KMS-11 (cell line): ENCODE data around the gene ARHGAP44.

Experiments
- H2AFZ ChIP-seq: fragments of 200-600 bp; sonication (generic); 2 replicates; pipeline ENCODE4 v1.6.1; 2016; ENCODE audit warnings: antibody characterized with exemption, mixed run types, low read depth
- H3K27ac ChIP-seq: fragments of 200-600 bp; sonication (generic); 2 replicates; pipeline ENCODE4 v1.6.1; 2016; ENCODE audit warnings: mild to moderate bottlenecking, mixed run types
- H3K27me3 ChIP-seq: fragments of 200-600 bp; sonication (generic); 2 replicates; pipeline ENCODE4 v1.6.1; 2017; ENCODE audit warnings: mild to moderate bottlenecking, low read depth, mixed run types, moderate library complexity; ENCODE audit not compliant: insufficient read depth
- H3K36me3 ChIP-seq: fragments of 200-600 bp; sonication (generic); 2 replicates; pipeline ENCODE4 v1.6.1; 2017; ENCODE audit warnings: mild to moderate bottlenecking, mixed run types; ENCODE audit not compliant: insufficient read depth
- H3K4me1 ChIP-seq: fragments of 200-600 bp; sonication (generic); 2 replicates; pipeline ENCODE4 v1.6.1; 2016; ENCODE audit warnings: mild to moderate bottlenecking, low read depth, mixed run types; ENCODE audit not compliant: poor library complexity, severe bottlenecking
- H3K4me2 ChIP-seq: fragments of 200-600 bp; sonication (generic); 2 replicates; pipeline ENCODE4 v1.7.0; 2016; ENCODE audit warnings: mild to moderate bottlenecking, mixed run types
- H3K4me3 ChIP-seq: fragments of 200-600 bp; sonication (generic); IDR thresholded peaks from 2 replicates; pipeline ENCODE4 v1.6.1; 2017; ENCODE audit warnings: low read depth, low read length, mixed read lengths; ENCODE audit not compliant: insufficient read depth
- H3K79me2 ChIP-seq: fragments of 200-600 bp; sonication (generic); 2 replicates; pipeline ENCODE4 v1.6.1; 2016; ENCODE audit warnings: low read depth, mixed run types; ENCODE audit not compliant: insufficient read depth
- H3K9ac ChIP-seq: fragments of 200-600 bp; sonication (generic); 2 replicates; pipeline ENCODE4 v1.6.1; 2016; ENCODE audit warnings: mild to moderate bottlenecking, mixed run types
- H4K20me1 ChIP-seq: fragments of 200-600 bp; sonication (generic); 2 replicates; pipeline ENCODE4 v1.6.1; 2016; ENCODE audit warnings: mild to moderate bottlenecking, mixed run types; ENCODE audit not compliant: insufficient read depth
- CTCF ChIP-seq: fragments of 200-600 bp; sonication (generic); conservative IDR thresholded peaks from 2 replicates; pipeline ENCODE4 v1.6.1; 2017; ENCODE audit warnings: low read depth, mild to moderate bottlenecking, antibody characterized with exemption, low read length, moderate library complexity, mixed read lengths

The ARHGAP44 gene

DNA sequence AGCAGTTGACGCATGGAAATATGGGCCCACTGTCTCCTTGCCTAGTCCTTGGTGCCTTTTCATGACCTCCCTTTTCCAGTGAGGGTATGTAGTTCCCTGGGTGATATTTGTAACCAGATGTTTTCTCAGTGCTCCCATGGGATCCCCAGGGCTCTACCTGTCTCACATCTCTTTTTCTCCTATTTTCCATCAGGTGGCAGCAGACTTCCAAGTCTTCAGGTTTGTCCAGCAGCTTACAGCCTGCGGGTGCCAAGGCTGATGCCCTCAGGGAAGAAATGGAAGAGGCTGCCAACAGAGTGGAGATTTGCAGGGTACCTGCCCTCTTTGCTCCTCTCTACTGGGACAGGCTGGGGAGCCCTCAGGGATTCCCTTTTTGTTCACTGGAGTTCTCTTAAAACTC, 139.4 kb downstream of the ARHGAP44 start:
- TF ChIP-seq CTCF, result no peak
- Histone ChIP-seq H3K79me2 (no peaks in the 10 kb centered on the region), H3K4me1 (no peaks in the 10 kb centered on the region), H3K27ac (no peak overlapping the region), H3K27me3 (no peaks in the 10 kb centered on the region), H3K36me3 (no peaks in the 10 kb centered on the region), H3K4me2 (no peak overlapping the region), H4K20me1 (no peaks in the 10 kb centered on the region), H3K4me3 (no peak overlapping the region), H3K9ac (no peak overlapping the region), H2AFZ (no peak overlapping the region)

GRCh38 chr17:12936501-12936900, 147.2 kb downstream of the ARHGAP44 start:
- H4K20me1 ChIP-seq, result no peaks in the 10 kb centered on the region
- no peaks in the 10 kb centered on the region for H3K27me3 ChIP-seq

DNA sequence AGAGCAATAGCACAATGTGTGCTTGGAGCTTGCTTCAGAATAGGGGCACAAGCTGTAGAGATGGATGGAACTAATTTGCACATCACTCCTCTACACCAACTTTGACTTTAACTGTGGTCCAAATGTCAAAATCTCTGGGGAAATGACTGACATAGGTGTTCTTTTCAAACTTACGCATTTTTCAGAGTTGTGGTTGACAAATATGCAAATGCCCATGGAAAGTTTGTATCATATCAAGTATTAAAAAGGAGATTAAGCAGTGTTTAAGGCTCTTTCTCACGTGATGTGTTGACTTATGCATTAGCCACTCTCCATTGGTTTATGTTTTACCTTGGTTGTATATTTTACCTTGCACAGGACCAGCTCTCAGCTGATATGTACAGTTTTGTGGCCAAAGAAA, 151.4 kb downstream of the ARHGAP44 start:
- H3K4me1 ChIP-seq, result no peaks in the 10 kb centered on the region
- no peak overlapping the region for H3K9ac ChIP-seq
- TF ChIP-seq CTCF, result no peak
- no peak overlapping the region for H3K4me2 ChIP-seq
- H3K36me3 ChIP-seq, result no peaks in the 10 kb centered on the region
- no peaks in the 10 kb centered on the region for H3K79me2 ChIP-seq
- no peak overlapping the region for H3K4me3 ChIP-seq
- no peaks in the 10 kb centered on the region for H3K27me3 ChIP-seq
- H2AFZ ChIP-seq, result no peak overlapping the region
- H4K20me1 ChIP-seq, result no peaks in the 10 kb centered on the region
- no peak overlapping the region for H3K27ac ChIP-seq

More at GRCh38 chr17:12936501-12936900, 147.2 kb downstream of the ARHGAP44 start:
- no peaks in the 10 kb centered on the region for H3K36me3 ChIP-seq
- no peak overlapping the region for H3K27ac ChIP-seq
- H3K4me1 ChIP-seq, result no peaks in the 10 kb centered on the region
- H3K4me3 ChIP-seq, result no peak overlapping the region
- H2AFZ ChIP-seq, result no peak overlapping the region
- no peak overlapping the region for H3K9ac ChIP-seq
- H3K4me2 ChIP-seq, result no peak overlapping the region
- no peak for TF ChIP-seq CTCF
- no peaks in the 10 kb centered on the region for H3K79me2 ChIP-seq

DNA sequence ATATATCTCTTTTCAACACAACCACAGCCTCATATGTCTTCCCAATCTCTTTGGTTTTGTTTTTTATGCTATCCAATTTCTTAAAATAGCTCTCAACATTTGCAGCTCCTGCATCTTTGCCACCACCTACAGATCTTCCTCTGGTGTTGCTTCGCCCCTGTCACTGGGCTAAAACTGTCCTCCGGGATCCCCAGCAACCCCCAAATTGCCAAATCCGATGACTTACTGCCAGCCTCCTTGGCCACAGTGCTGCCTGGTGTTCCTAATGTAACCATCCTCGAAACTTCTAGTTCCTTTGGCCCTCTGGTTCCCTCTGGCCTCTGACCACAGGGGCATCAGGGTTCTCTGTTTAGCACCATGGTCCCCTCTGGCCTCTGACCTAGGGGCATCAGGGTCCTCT, 157.7 kb downstream of the ARHGAP44 start:
- Histone ChIP-seq H3K4me1 (no peaks in the 10 kb centered on the region), H3K79me2 (no peaks in the 10 kb centered on the region), H3K27ac (no peak overlapping the region), H2AFZ (no peak overlapping the region), H3K9ac (no peak overlapping the region), H4K20me1 (no peaks in the 10 kb centered on the region), H3K4me3 (no peak overlapping the region), H3K4me2 (no peak overlapping the region), H3K36me3 (no peaks in the 10 kb centered on the region), H3K27me3 (no peaks in the 10 kb centered on the region)
- TF ChIP-seq CTCF, result no peak
